Upper lobe of left lung (tissue), 6 donors: Measurements from ENCODE around the gene SPOCK1. TPM values are rescaled to one million over a fixed set of nuclear protein-coding genes. Genes with fewer than 3 reads are reported as not detected.

Experiments used
- ATAC-seq, 2 donors: fragments of 200-7000 bp; cut with Tn5 transposase; one replicate each; pipeline ENCODE4 v1.9.1; 2022; ENCODE audit warnings: mild to moderate bottlenecking in 2 of 2, moderate library complexity in 2 of 2; ENCODE audit not compliant: low FRiP score in 2 of 2
- DNase-seq, 2 donors: peaks; one replicate each; pipeline ENCODE4 v3.0.0-alpha.2; 2019 to 2020
- H3K27ac ChIP-seq, 4 donors: fragments of 200-600 bp; sonication (generic); one replicate each; pipeline ENCODE4 v1.5.1; 2016 to 2019
- H3K27me3 ChIP-seq, 4 donors: fragments of 200-600 bp; sonication (generic); one replicate each; pipeline ENCODE4 v1.5.1; 2017 to 2019
- H3K36me3 ChIP-seq, 4 donors: fragments of 200-600 bp; sonication (generic); one replicate each; pipeline ENCODE4 v1.5.1; 2016 to 2019
- H3K4me1 ChIP-seq, 4 donors: fragments of 200-600 bp; sonication (generic); one replicate each; pipeline ENCODE4 v1.5.1; 2018 to 2019
- H3K4me3 ChIP-seq, 4 donors: fragments of 200-600 bp; sonication (generic); one replicate each; pipeline ENCODE4 v1.5.1; 2017 to 2019; ENCODE audit warnings: mild to moderate bottlenecking in 2 of 4, moderate library complexity in 1 of 4
- H3K9me3 ChIP-seq, 4 donors: fragments of 200-600 bp; sonication (generic); one replicate each; pipeline ENCODE4 v1.5.1; 2018 to 2019
- CTCF ChIP-seq, 6 experiments: fragments of 450-650 bp in 4 of 6; fragments of 200-600 bp in 2 of 6; sonication (generic) in 2 of 6; IDR thresholded peaks; one replicate each; pipeline ENCODE4 v1.5.1; 2016 to 2019; ENCODE audit warnings: antibody characterized with exemption in 6 of 6
- EP300 ChIP-seq, 4 donors: sonication (generic); formaldehyde crosslinking; IDR thresholded peaks; one replicate each; pipeline ENCODE4 v1.5.1; 2017; ENCODE audit warnings: antibody characterized with exemption in 4 of 4, control low read depth in 2 of 4
- POLR2A ChIP-seq, 4 donors: fragments of 450-650 bp; IDR thresholded peaks; one replicate each; pipeline ENCODE4 v1.5.1; 2016 to 2017; ENCODE audit warnings: antibody characterized with exemption in 4 of 4, mild to moderate bottlenecking in 2 of 4
- POLR2AphosphoS5 ChIP-seq, 2 donors: sonication (generic); formaldehyde crosslinking; IDR thresholded peaks; one replicate each; pipeline ENCODE4 v1.5.1; 2017; ENCODE audit warnings: antibody characterized with exemption in 2 of 2
- WGBS, 2 donors: methylation state at CpG; one replicate each; pipeline ENCODE4 v1.1.5; 2017 to 2018; 5-methylcytosine and 5-hydroxymethylcytosine counted together
- total RNA-seq, 6 donors: library from RNA; depleted of rRNA in 4 of 6; stranded (reverse); fragments of >200 nt in 4 of 6; gene quantifications; one replicate each; pipeline versions ENCODE4 v1.1.0 to v1.2.1, GENCODE V29; 2016 to 2021
- donor health status: DM: no; HTN: no; CAD: no; lungs with moderate emphysema.
- donor health status: DM: no; HTN: yes; CAD: no; lungs with severe emphysema.

Gene SPOCK1
- total RNA-seq, 6 donors from 2014 or later = 0.33 to 16.6 (median 2.0) TPM; not detected in 1

DNA sequence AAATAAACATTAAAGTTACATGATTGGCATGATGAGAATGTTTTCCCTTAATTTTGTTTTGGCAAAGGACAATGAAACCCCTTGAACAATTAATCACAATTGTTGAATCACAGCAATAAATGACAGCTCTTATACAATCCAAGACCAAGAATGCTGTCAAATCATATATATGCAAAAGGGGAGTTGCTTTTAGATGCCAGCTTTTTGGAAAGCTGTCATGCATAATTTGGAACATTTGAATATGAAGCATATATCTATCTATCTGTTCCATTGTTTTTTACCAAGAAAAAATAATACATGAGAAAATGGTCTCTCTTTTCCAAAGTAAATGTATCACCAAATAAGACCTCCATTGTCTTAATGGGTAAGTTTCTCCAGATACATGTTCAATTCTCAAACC lies 44.5 kb downstream of the SPOCK1 start:
- Histone ChIP-seq H3K4me1 (no peaks in the 10 kb centered on the region), H3K9me3 (no peaks in the 10 kb centered on the region), H3K4me3 (no peak overlapping the region), H3K27ac (no peak overlapping the region), H3K36me3 (no peaks in the 10 kb centered on the region), H3K27me3 (no peaks in the 10 kb centered on the region)
- DNase-seq = no peak
- no peak for TF ChIP-seq EP300 (IDR thresholded peaks at IDR 0.05)
- no peak for TF ChIP-seq POLR2A (IDR thresholded peaks at IDR 0.05)
- TF ChIP-seq POLR2AphosphoS5 (IDR thresholded peaks at IDR 0.05) = no peak
- TF ChIP-seq CTCF (IDR thresholded peaks at IDR 0.05) = no peak
- no peak for ATAC-seq

DNA sequence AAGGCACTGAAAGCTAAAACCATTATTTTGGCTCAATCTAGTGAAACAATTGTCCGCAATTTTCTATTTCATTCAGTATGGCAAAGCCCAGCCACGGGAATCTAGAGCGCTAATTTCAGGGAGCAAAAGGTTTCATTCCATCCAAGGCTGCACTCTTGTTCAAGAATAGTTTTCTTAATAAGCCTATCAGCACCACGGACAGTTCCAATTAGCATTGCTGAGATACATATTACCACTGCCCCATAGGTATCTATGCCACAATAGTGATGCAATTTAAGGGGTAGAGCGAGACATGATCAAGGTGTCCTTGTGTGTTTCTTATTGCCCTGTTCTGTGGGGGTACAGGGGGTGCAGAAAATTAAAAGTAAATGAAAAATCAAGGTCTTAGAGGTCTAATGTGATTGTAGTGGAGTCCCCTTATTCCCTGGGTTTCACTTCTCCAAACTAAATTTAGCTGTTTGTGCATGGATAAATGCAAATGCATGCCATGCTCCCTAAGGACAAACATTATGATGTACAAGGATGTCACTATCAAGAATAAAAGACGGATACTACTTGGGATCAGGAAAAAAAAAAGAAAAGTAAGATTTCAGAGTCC lies 45.5 kb downstream of the SPOCK1 start:
- no peaks in the 10 kb centered on the region for H3K4me1 ChIP-seq
- 48 to 54% methylated on average over 6 of the region's 6 CpGs for WGBS, 2 donors
- no peak overlapping the region for H3K27ac ChIP-seq
- DNase-seq (no peak), ATAC-seq (no peak)
- no peak for TF ChIP-seq POLR2A (IDR thresholded peaks at IDR 0.05)
- TF ChIP-seq CTCF (IDR thresholded peaks at IDR 0.05) = no peak
- no peak for TF ChIP-seq POLR2AphosphoS5 (IDR thresholded peaks at IDR 0.05)
- no peak for TF ChIP-seq EP300 (IDR thresholded peaks at IDR 0.05)
- H3K36me3 ChIP-seq = no peaks in the 10 kb centered on the region
- no peak overlapping the region for H3K4me3 ChIP-seq
- no peaks in the 10 kb centered on the region for H3K27me3 ChIP-seq
- no peaks in the 10 kb centered on the region for H3K9me3 ChIP-seq

- no peak for DNase-seq
- 74 to 79% methylated on average over 3 of the region's 3 CpGs for WGBS, 2 donors
- H3K4me1 ChIP-seq = no peaks in the 10 kb centered on the region
- H3K36me3 ChIP-seq = no peaks in the 10 kb centered on the region
- H3K4me3 ChIP-seq = no peak overlapping the region
- no peak overlapping the region for H3K27ac ChIP-seq
- ATAC-seq = peak; percentile 23 to 37
- no peaks in the 10 kb centered on the region for H3K9me3 ChIP-seq
- no peak for TF ChIP-seq CTCF (IDR thresholded peaks at IDR 0.05)
- TF ChIP-seq POLR2A (IDR thresholded peaks at IDR 0.05) = no peak
- TF ChIP-seq EP300 (IDR thresholded peaks at IDR 0.05) = no peak
- TF ChIP-seq POLR2AphosphoS5 (IDR thresholded peaks at IDR 0.05) = no peak
- H3K27me3 ChIP-seq = no peaks in the 10 kb centered on the region
These were observed 48.4 kb downstream of the SPOCK1 start for GRCh38 chr5:137450759-137451158.

DNA sequence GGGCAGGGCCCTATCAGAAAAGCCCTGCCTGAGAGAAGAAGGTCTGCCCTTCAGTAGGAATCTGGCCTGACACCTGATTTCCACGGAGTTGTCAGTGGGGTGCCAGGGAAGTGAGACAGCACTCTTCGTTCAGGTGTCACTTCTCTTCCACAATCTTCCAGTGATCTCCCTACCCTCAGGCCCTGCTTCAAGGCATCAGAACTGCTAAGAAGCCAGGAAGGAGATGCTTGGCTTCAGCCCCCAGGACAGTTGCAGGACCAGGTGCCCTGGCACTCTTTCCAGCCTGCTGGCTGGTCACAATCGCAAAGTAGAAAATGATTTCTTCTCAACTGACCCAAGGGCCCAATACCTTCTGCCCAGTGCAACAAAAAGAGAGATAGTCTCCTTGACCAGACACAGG lies 50.3 kb downstream of the SPOCK1 start:
- Histone ChIP-seq H3K27me3 (no peaks in the 10 kb centered on the region), H3K27ac (no peak overlapping the region), H3K9me3 (no peaks in the 10 kb centered on the region), H3K4me1 (no peaks in the 10 kb centered on the region), H3K36me3 (no peaks in the 10 kb centered on the region), H3K4me3 (no peak overlapping the region)
- ATAC-seq (no peak), DNase-seq (no peak)
- 48 to 54% methylated on average over 3 of the region's 3 CpGs for WGBS, 2 donors
- no peak for TF ChIP-seq CTCF (IDR thresholded peaks at IDR 0.05)
- no peak for TF ChIP-seq POLR2AphosphoS5 (IDR thresholded peaks at IDR 0.05)
- TF ChIP-seq EP300 (IDR thresholded peaks at IDR 0.05) = no peak
- TF ChIP-seq POLR2A (IDR thresholded peaks at IDR 0.05) = no peak

DNA sequence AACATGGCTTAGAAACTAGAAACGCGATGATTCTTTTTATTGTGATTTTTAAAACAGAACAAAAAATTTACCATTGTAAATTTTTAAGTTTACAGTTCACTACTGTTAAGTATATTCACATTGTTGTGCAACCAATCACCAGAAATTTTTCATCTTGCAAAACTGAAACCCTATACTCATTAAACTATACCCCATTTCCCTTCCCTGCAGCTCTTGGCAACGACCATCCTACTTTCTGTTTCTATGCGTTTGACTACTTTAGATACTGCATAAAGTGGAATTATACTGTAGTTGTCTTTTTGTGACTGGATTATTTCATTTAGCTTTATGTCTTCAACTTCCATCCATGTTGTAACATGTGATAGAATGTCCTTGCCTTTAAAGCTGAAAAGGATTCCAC lies 52.5 kb downstream of the SPOCK1 start:
- Histone ChIP-seq H3K36me3 (no peaks in the 10 kb centered on the region), H3K9me3 (no peaks in the 10 kb centered on the region), H3K4me1 (no peaks in the 10 kb centered on the region), H3K27me3 (no peaks in the 10 kb centered on the region), H3K4me3 (no peak overlapping the region), H3K27ac (no peak overlapping the region)
- WGBS, 2 donors = 68 to 75% methylated on average over 4 of the region's 4 CpGs
- ATAC-seq (no peak), DNase-seq (no peak)
- TF ChIP-seq CTCF (IDR thresholded peaks at IDR 0.05) (no peak), POLR2A (IDR thresholded peaks at IDR 0.05) (no peak), POLR2AphosphoS5 (IDR thresholded peaks at IDR 0.05) (no peak), EP300 (IDR thresholded peaks at IDR 0.05) (no peak)
